ENCODE data around the gene PDCD10. TPM values are rescaled to one million over a fixed set of nuclear protein-coding genes. Genes with fewer than 3 reads are reported as not detected.

PDCD10 gene
- total RNA-seq, 3 donors from 2014 or later = 59.0 to 90.0 (median 79.7) TPM

DNA sequence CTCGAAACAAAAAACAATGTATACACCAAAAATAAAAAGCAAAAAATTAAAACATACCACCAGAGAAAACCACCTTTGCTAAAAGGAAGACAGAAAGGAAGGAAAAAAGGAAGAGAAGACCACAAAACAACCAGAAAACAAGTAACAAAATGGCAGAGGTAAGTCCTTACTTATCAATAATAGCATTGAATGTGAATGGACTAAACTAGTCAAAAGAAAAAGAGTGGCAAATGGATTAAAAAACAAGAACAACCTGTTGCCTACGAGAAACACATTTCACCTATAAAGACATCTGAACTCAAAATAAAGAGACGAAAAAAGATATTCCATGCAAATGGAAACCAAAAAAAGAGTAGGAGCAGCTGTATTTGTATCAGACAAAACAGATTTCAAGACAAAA, 22.2 kb downstream of the PDCD10 start:
- no peaks in the 10 kb centered on the region for H3K36me3 ChIP-seq (ENCODE audit: low read depth)
- H3K9me3 ChIP-seq = no peaks in the 10 kb centered on the region
- intact Hi-C loops (cut with DNase I, micrococcal nuclease) = no loop called here
- H3K4me3 ChIP-seq = no peak overlapping the region
- DNase-seq (no peak), ATAC-seq (no peak)
- peaks cover 7% of the 10 kb centered on the region for H3K4me1 ChIP-seq (ENCODE audit: low read depth)
- TF ChIP-seq, protein P1, sequence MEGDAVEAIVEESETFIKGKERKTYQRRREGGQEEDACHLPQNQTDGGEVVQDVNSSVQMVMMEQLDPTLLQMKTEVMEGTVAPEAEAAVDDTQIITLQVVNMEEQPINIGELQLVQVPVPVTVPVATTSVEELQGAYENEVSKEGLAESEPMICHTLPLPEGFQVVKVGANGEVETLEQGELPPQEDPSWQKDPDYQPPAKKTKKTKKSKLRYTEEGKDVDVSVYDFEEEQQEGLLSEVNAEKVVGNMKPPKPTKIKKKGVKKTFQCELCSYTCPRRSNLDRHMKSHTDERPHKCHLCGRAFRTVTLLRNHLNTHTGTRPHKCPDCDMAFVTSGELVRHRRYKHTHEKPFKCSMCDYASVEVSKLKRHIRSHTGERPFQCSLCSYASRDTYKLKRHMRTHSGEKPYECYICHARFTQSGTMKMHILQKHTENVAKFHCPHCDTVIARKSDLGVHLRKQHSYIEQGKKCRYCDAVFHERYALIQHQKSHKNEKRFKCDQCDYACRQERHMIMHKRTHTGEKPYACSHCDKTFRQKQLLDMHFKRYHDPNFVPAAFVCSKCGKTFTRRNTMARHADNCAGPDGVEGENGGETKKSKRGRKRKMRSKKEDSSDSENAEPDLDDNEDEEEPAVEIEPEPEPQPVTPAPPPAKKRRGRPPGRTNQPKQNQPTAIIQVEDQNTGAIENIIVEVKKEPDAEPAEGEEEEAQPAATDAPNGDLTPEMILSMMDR (IDR thresholded peaks at IDR 0.05) = no peak

DNA sequence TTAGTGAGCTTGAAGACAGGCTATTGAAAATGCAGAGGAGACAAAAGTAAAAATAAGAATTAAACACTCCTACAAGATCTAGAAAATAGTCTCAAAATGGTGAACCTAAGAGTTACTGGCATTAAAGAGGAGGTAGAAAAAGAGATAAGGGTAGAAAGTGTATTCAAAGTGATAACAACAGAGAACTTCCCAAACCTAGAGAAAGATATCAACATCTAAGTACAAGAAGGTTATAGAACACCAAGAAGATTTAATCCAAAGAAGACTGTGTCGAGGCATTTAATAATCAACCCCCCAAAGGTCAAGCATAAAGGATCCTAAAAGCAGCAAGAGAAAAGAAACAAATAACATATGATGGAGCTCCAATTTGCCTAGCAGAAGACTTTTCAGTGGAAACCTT, 23.3 kb downstream of the PDCD10 start:
- ATAC-seq = no peak
- H3K36me3 ChIP-seq (ENCODE audit: low read depth) = no peaks in the 10 kb centered on the region
- H3K4me3 ChIP-seq = no peak overlapping the region
- TF ChIP-seq, protein P1 (IDR thresholded peaks at IDR 0.05) = no peak
- no peak for DNase-seq
- intact Hi-C loops (cut with DNase I, micrococcal nuclease) = no loop called here
- H3K9me3 ChIP-seq = no peaks in the 10 kb centered on the region
- peaks cover 4% of the 10 kb centered on the region for H3K4me1 ChIP-seq (ENCODE audit: low read depth)

DNA sequence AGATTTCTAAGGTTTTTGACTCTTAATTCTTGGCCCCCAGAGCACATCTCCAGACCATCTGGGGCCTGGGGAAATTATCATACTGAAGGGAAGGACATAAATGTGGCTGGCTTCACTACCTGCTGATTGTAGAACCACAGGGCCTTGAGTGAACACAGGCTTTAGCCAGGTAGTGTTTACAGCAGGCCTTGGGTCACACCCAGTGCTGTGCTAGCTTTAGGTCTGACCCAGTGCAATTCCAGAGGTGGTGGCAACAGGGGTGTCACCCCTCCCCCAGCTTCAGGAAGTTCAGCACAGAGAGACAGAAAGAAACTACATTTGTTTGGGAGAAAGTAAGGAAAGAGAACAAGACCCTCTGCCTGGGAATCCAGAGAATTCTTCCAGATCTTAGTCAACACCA, 24.1 kb downstream of the PDCD10 start:
- H3K9me3 ChIP-seq = no peaks in the 10 kb centered on the region
- intact Hi-C loops (cut with DNase I, micrococcal nuclease) = no loop called here
- DNase-seq = peak in 2 of 3 donors; percentile 38 to 44
- TF ChIP-seq, protein P1 (IDR thresholded peaks at IDR 0.05) = no peak
- H3K36me3 ChIP-seq (ENCODE audit: low read depth) = no peaks in the 10 kb centered on the region
- peaks cover 4% of the 10 kb centered on the region for H3K4me1 ChIP-seq (ENCODE audit: low read depth)
- ATAC-seq = peak; percentile 80
- H3K4me3 ChIP-seq = no peak overlapping the region

DNA sequence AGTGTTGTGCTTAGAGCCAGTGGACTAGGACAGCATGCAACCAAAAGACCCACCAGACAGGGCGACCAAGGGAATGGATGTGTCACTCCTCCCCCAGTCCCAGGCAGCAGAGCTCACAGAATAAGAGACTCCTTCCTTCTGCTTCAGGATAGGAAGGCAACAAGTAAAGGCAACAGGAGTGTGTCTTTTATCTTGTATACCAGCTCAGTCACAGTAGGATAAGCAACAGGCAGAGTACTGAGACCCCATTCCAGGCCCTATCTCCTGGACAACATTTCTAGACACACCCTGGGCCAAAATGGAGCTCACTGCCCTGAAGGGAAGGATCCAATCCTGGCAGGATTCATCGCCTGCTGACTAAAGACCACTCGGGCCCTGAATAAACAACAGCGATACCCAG, 25.0 kb downstream of the PDCD10 start:
- Histone ChIP-seq H3K9me3 (no peaks in the 10 kb centered on the region), H3K4me3 (no peak overlapping the region), H3K36me3 (ENCODE audit: low read depth) (no peaks in the 10 kb centered on the region), H3K4me1 (ENCODE audit: low read depth) (peaks cover 4% of the 10 kb centered on the region)
- intact Hi-C loops (cut with DNase I, micrococcal nuclease) = no loop called here
- TF ChIP-seq, protein P1 (IDR thresholded peaks at IDR 0.05) = no peak
- no peak for ATAC-seq
- no peak for DNase-seq

DNA sequence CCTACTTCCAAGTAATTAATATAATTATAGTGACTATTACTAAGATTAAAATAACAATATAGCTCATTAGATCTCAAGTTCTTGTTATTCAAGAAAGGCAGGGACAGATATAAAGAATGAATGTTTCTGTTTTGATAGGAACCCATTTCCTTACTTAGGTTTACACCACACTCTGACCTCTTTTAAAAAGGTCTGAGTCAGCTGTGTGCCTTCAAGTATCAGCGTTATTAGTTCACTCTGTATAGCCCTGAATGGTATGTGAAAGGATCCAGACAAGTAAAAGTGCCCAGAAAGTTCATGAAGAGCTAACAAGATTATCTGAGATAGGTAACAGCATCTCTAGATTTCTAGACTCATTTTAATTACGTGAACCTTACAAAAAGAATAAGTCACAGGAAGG, 28.9 kb downstream of the PDCD10 start:
- TF ChIP-seq, protein P1 (IDR thresholded peaks at IDR 0.05) = no peak
- intact Hi-C loops (cut with DNase I, micrococcal nuclease) = no loop called here
- DNase-seq (no peak), ATAC-seq (no peak)
- Histone ChIP-seq H3K9me3 (no peaks in the 10 kb centered on the region), H3K4me1 (ENCODE audit: low read depth) (no peaks in the 10 kb centered on the region), H3K4me3 (no peak overlapping the region), H3K36me3 (ENCODE audit: low read depth) (no peaks in the 10 kb centered on the region)

DNA sequence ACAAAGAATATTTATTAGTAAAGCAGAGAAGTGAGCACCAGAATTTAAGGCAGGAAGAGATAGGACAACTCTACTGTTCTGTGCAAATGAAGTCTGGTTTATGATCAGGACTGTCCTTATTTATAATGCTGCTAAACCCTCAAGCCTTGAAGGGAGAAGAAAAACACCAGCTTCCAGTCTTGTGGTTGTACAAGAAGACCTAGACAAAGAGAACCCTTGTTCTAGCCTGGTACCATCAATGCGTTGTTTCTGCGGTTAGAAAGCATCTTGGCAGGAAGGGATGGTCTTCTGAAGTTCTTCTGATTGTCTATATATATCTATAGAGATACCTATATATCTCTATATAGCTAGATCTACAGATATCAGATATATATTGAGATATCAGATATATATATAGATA, 33.8 kb downstream of the PDCD10 start:
- TF ChIP-seq, protein P1 (IDR thresholded peaks at IDR 0.05) = no peak
- Histone ChIP-seq H3K4me3 (no peak overlapping the region), H3K36me3 (ENCODE audit: low read depth) (no peaks in the 10 kb centered on the region), H3K9me3 (no peaks in the 10 kb centered on the region), H3K4me1 (ENCODE audit: low read depth) (no peaks in the 10 kb centered on the region)
- intact Hi-C loops (cut with DNase I, micrococcal nuclease) = no loop called here
- DNase-seq (no peak), ATAC-seq (no peak)

All from mucosa of descending colon (tissue), 3 donors.